CD4-positive, alpha-beta T cell treated with Interleukin-17A for 4 hours (primary cell): Measurements from ENCODE around the gene ALDH1A1.
"Not testable (repeated sequence)": the region's sequence is repeated elsewhere in the genome, so short reads cannot be mapped to it uniquely, and the experiment has no call there.

ENCODE experiments used
- DNase-seq: peaks from one replicate; pipeline ENCODE4 v3.0.0-alpha.2; 2020; ENCODE audit warnings: mixed read lengths

Gene ALDH1A1

DNA sequence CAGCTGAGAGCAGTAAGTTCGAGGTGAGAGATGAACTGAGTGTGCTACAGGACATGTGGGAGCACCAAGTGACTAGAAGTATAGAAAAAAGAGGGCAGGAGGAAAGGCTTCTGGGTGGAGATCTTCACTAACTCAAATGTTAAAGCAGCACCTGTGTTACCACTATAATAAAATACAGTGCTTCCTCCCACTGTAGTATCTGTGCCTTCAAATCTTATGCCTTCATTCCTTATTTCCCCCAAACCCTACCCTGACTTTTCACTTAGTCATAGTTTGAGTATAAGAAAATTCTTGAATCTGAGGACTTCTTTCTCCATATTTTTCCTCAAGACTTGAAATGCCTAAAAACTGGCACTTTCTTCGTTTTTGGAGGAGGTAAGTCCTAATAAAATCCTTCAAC is 61.8 kb downstream of the ALDH1A1 start:
- no peak for DNase-seq

DNA sequence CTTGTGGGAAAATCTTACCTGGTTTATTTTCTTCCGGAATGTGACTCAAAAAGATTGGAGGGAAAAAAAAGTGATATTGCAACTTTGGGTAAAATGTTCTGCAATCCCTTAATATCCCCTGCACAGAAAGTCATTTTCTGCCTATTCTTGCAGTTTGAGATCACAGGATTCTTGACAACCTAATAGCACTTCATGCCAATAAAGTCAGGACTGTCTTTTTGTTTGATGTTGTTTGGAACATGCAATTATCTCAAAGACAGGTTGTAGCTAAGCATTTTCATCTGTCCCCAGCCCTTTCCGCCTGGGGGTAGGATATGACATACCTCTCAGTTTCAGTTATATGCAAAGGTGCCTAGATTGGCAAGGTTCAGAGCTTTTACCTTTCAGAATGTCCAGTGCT is 63.9 kb downstream of the ALDH1A1 start:
- no peak for DNase-seq

DNA sequence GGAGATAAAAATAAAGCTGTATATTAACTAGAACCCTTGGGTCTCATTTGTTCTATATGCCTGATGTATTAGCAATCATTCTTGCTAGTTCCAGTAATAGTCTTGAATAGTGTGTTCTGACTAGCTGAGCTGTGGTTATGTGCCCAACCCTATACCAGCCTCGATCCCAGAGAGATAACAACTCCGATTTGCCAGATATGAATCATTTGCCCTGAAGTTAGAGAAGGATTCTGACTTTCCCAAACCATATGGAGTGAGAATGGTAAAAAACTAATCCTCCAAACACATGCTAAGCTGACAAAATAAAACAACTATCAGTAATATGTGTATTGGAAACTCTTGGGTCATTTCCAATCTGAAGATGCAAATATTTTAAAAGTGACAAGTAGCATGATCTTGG is 64.8 kb downstream of the ALDH1A1 start:
- no peak for DNase-seq

DNA sequence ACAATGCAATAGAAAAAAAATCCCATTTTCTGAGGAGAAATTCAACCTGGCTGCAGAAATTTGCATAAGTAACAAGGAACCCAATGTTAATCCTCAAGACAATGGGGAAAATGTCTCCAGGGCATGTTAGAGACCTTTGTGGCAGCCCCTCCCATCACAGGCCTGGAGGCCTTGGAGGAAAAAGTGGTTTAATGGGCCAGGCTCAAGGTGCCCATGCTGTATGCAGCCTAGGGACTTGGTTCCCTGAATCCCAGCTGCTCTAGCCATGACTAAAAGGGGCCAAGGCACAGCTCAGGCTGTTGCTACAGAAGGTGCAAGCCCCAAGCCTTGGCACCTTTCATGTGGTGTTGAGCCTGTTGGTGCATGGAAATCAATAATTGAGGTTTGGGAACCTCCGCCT is 66.5 kb downstream of the ALDH1A1 start:
- no peak for DNase-seq

- DNase-seq: no peak
Observed at GRCh38 chr9:72884508-72884907, 68.3 kb downstream of the ALDH1A1 start.

- DNase-seq: no peak
Observed at GRCh38 chr9:72883875-72884274, 69.0 kb downstream of the ALDH1A1 start.

DNA sequence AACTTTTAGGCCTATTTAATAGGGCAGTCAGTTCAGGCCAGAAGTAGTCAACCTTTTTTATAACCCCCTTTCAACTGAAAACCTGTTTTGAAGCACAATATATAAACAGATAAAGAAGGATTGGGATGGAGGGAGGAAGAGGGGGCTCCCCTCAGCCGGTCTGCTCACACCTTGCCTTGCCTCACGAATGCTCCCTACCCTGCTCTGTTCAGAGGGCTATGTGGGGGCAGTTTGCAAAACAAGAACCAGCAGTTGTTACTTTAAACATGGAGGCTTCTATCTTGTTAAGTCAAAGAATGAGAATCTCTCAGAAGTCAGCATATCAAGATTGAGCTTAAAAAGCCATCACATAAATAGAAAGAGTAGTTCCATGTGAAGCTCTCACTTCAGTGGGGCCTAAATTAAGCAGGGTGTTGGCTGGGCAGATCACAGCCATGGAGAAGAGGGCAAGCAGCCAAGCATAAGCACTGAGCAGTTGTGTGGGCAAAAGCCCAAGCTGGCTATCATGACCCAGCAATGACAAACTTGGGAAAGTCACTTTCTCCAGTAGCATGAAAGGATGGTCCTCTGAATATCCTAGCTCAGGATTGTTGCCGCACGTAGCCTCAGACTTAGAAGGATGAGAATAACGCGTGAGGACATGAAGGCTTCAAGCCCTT is 70.6 kb downstream of the ALDH1A1 start:
- DNase-seq: no peak

DNA sequence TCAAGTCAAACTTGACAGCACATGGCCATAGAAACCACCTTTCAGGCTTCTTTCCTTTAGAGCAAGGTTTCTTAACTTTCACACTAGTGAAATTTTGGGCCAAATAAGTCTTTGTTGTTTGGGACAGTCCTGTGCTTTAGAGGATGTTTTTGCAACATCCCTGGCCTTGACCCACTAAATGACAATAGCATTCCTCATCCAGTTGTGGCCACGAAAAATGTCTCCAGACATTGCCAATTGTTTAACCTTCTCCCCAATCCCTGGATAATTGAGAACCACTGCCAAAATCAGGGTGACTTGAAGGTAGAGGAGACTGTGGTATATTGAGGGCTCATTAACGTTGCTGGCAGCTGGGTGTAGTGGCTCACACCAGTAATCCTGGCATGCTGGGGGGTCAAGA is 72.0 kb downstream of the ALDH1A1 start:
- no peak for DNase-seq

DNA sequence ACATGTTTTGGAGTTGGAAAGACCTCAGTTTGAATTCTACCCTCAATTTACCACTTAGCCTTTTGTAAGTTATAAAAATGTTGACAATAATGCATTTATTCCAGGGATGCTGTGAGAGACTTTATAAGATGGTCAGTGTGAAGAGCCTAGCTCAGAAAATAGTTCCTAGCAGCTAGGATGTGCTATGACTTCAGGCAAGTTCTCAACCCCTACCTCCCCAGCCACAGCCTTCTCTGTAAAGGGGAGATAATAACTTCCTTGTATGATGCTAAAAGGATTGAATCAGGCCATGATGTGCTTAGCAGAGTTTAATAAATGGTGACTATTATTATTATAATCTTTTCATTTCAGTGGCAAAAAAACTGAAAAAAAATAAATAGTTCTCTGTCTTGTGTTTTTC is 77.6 kb downstream of the ALDH1A1 start:
- DNase-seq: no peak

- no peak for DNase-seq
Observed at GRCh38 chr9:72874344-72874743, 78.5 kb downstream of the ALDH1A1 start.

DNA sequence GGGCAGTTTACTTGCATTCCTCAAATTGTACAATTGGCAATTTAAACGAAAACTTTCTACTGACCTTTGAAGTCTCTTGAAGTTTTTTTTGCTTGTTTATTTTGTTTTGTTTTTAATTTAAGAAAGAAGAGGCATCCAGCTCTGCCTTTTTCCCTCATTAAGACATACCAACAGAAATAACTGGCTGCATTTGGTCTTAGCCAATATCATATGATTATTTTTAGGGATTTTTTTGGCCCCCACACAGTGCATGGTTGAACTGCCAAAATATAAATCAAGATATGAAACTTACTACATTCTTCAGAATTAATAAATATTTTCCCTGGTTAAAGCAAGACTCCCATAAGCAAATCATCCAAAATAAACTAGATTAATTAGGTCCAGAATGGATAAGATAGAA is 79.4 kb downstream of the ALDH1A1 start:
- no peak for DNase-seq

GRCh38 chr9:72872718-72873117 is 80.1 kb downstream of the ALDH1A1 start:
- DNase-seq: no peak

GRCh38 chr9:72871685-72872084 is 81.2 kb downstream of the ALDH1A1 start:
- no peak for DNase-seq

DNA sequence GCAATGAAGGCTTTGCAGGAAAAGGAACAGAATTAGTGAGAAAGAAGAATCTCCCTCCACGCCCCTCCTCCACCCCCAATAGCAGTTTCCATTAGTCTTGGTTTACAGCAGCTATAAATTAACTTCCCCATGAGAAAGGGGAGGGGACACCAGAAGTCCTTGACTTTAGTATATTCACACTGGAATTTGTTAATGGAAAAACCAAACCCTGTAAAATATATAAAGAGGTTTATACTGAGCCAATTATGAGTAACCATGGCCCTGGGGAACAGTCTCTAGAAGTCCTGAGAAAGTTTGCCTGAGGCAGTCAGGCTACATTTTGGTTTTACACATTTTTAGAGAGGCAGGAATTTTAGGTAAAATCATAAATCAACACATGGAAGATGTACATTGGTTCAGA is 88.5 kb downstream of the ALDH1A1 start:
- no peak for DNase-seq

DNA sequence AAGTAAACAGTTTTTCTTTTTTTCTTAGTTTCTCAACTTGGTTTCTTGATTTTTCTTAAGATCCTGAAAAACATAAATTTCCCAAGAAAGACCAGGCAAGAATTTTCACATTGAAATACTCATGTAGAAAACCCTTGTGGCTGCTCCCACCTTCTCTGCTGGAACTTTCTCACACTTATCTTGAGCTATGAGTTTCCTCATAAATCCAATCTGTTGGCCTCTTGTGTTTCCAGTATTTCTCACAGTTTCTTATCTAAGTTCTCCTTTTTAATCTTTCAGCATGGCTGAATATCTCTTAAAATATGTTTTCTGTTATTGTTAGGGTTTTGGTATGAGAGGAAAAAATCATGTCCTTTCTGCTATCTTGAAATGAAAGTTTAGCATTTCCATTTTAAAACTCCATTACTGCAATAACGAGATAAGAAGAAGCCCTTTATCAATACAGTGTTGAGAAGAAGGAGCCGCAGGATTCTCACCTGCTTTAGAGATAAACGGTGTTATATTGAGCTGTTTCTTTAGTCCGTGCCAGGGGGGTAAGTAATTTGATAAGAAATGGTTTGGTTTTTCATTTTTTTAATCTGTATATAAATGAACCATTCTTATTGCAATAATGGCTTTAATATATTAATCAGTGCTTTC is 89.3 kb downstream of the ALDH1A1 start:
- no peak for DNase-seq

DNA sequence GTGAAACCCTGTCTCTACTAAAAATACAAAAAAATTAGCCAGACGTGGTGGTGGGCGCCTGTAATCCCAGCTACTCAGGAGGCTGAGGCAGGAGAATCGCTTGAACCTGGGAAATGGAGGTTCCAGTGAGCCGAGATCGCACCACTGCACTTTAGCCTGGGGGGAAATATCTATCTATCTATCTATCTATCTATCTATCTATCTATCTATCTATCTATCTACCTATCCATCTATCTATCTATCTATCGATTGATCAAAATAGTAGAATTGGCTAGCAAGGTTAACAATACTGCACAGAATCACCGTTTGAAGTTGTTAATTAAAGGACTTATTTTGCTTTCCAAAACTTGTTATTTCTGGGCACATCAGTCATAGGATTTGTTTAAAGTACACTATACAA is 90.1 kb downstream of the ALDH1A1 start:
- DNase-seq: not testable (repeated sequence)

DNA sequence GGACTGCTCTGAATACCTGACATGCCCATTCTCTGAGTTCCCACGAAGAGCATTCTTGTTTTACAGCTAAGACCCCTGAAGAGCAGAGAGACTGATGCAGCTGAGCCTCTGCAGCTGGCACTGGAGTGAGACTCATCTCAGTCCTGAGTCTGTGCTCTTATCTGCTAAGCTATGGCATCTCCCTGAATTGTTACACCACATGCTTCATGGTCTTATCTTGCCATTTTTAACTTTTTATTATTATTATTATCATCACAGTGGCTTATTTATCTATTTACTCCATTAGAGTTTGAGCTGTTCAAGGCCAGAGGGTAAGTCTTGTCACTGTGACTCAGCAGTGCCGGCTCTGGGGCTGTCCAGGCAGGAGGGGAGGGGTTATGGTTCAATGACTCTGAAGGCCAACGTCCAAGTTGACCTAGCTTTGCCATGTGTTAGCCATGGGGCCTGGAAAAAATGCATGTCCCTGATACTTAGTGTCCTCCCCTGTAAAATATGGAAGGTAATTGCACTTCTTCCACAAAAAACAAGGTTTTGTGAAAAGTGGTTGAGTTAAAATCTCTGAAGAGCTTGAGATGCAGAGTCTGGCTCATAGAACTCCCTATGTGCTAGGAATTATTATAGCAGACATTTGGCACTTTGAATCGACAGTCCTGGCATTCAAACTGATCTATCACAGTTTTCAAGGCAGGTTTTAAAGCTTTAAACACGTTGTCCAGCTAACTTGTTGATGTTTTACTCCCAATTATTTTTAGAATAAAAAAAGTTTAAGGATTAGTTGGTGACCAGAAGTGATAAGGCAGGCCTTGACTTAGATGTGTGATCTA is 94.6 kb downstream of the ALDH1A1 start:
- no peak for DNase-seq

GRCh38 chr9:72857624-72857996 is 95.2 kb downstream of the ALDH1A1 start:
- no peak for DNase-seq

DNA sequence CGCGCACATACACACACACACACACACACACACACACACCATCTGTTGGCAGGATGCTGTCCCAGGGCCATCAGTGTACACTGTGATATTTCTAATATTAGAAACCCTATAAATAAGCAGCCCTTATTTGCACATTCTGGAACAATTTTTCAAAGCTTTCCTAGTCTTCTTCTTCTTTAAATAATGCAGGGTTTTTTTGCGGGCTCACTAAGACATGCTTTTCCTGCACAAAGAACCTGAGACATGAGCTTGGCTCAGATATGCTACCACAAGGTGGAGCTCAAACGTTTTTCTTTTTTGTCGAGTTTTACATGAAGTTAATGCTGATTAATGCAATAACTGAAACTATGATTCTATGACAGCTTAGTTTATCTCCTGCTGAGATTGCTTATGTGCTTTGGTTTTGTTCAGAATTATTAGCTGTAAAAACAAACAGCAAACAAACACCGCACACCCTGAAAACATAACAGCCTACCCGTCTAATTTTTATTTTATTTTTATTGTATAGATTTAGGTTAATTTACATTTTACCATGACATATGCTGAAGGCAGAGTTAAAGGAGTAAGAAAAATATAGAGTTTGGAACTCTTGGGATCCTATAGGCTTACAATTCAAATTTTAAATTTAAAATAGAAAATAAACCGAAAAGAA is 95.8 kb downstream of the ALDH1A1 start:
- DNase-seq: no peak

DNA sequence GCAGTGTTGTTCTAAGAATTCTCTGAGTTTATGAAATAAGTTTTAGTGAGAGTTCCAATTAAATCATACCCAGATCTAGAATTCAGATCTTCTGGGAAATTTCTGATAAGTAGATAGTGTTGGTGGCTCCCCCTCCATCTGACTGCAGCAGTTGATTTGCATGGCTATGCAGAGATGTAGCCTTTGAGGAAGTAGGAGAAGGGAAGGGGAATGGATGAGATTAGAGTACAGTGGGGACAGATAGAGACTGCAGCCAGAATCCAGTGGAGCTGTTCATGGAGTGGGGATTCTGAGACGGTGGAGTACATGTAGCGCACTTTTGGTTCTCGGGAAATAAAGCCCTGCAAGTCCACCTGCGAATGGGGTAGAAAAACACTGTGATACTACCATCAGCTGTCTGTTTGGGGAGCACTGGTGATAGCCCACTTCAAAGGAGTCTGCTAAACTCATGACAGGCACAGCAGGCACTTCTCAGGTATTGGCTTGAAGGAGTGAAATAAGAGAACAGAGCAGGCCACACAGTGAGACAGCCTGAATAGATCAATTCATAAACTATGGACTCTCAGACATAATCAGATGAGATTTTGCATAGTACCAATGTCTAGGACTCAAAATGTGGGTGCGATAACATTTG is 96.8 kb downstream of the ALDH1A1 start:
- DNase-seq: no peak

GRCh38 chr9:72855321-72855720 is 97.5 kb downstream of the ALDH1A1 start:
- no peak for DNase-seq
